GM19467 (cell line): Measurements from ENCODE around the gene INPP4B.

Source experiments
- ATAC-seq: cut with Tn5 transposase; IDR thresholded peaks from one replicate; pipeline ENCODE4 v1.9.1; 2021; ENCODE audit warnings: mild to moderate bottlenecking, moderate library complexity; ENCODE audit not compliant: unreplicated experiment

Gene INPP4B

DNA sequence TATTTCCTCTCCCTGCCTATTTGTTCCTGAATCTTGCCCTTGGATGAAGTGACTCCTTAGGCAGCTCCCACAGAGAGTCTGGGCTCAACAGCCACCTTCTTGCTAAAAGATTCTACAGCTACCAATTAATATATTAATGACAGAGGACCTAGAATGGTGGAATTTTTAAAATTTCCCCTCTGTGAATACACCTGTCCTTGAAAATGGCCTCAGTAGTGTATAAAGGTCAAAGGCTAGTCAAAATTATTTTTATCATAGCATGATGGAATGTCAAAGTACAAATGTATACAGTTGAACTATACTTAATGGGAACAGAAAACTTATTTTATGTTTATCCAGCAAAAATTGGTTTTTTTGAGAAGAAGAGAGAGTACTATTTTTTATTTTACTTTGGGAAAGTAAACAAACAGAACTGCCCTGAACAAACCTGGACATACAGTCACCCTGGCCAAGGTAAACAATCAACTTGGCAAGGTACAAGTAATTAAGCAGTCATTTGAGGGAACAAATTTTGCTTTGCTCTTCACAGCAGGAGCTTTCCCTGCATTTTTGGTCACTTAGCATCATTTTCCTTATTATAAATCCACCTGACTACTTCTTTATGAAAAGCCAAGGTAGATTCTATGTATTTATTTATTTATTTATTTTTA is 250.8 kb downstream of the INPP4B start:
- no peak for ATAC-seq

DNA sequence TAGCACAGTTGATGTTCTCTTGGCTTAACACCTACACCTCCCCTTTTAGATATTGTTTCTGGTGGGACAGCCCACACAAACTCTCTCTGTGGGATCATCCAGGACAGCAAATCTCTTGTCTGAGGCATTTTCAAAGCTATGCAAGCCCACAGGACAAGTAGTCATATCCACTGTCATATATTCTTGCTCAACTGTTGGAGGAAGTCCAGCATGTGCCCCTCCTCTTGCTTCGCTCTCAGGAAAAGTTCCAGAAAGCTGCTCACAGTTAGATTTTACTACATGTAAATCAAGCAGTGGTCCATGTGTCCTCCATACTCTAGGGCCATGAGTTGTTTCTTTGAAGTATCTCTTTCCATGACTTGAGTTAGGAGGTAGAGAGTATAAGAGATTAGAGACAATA is 260.7 kb downstream of the INPP4B start:
- no peak for ATAC-seq

DNA sequence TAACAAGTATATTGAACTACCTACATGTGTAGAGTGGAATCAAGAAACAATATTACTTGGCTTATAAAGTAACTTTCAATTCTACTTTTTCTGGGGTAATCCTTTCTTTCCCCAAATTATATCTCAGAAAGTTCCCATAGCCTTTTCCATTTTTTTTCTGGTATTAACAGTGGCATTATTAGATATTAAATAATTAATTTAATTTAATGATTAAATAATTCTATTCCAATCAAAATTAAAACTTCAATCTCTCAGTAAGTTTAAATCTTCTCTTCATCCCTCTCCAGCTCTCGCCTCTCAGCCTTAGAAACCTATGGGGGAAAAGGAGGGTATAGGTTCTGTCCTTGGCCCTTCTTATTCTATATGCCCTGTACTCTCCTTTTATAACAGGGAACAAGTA is 262.4 kb downstream of the INPP4B start:
- ATAC-seq: no peak

DNA sequence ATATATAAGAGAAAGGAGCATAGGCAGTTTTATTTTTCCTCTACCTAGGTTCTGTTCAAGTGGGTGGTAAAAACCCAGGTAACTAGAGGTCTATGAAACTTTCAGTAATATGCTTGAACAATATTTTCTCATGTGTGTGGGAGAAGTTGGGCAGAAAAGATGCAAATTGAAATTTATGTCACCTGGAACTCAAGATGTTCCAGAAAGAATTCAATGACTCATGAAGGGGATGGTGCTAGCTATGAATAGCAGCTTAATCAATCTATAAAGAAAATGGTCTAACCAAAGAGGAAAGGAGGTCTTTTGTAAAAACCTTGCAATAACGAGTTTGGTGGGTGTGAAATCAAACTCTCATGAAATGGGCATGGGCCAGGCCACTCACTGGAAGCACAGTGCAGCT is 263.8 kb downstream of the INPP4B start:
- no peak for ATAC-seq

DNA sequence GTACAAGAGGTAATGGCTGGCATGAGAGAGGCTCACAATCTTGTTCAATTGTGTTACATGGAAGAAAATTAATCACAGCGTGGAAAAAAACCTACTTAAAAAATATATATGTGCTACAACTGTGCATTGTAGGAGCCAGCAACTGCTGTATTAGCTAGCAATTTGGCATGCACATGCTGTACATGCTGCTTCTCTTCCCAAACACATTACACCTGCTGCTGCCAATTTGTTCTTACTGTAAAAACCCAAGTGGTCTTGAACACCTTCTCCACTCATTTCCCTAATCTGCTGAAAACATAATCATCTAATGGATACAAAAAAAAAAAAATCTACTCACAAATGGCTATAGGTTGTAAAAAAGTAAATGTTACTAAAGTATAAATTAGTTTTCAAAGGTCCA is 264.2 kb downstream of the INPP4B start:
- ATAC-seq: no peak

DNA sequence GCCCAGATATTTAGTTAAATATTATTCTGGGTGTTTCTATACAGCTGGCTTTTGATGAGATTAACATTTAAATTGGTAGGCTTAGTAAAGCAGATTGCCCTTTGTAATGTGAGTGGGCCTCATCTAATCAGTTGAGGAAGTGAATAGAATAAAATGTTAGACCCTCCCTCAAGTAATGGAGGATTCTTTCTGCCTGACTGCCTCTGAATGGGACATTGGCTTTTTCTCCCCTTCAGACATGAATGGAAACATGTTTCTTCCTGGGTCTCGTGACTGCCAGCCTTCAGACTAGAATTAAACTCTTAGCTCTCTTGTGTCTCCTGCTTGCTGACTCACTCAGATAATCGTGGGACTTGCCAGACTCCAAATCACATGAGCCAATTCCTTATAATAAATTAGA is 266.7 kb downstream of the INPP4B start:
- no peak for ATAC-seq

DNA sequence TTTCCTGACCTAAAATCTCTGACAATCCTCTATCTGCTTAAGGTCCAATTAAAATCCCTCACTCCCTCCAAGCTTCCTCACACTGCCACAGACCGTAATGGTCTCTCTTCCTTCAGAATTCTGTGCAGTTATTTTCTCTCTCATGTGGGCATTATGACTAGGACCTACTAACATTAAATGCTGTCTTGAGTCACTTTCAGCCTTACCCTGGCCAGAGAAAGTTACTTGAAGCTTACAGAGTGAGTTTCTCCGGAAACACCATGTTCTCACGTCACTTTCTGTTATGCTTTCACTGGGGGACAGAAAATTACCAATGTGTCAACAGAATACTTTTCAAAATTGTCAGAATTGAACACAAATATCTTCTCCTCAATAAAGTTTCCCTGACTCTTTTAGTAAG is 271.8 kb downstream of the INPP4B start:
- ATAC-seq: no peak

DNA sequence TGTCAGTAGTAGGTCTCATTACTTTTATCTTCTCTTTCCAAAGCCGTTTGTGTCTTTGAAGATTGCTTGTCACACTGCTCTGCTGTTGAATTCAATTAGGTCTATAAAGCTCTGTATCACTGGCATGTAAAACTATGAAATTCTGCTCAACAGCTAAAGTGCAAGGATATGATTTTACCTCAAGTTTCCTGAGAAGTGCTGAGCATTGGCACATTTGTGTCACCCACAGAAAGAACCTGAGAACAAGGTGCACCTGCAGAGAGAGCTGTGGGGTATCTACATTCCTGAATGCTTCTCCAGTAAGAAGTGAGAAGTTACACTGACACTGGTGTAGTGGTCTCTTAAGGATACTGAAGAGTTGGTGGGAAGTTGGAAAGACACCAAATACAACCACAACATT is 274.0 kb downstream of the INPP4B start:
- ATAC-seq: no peak

DNA sequence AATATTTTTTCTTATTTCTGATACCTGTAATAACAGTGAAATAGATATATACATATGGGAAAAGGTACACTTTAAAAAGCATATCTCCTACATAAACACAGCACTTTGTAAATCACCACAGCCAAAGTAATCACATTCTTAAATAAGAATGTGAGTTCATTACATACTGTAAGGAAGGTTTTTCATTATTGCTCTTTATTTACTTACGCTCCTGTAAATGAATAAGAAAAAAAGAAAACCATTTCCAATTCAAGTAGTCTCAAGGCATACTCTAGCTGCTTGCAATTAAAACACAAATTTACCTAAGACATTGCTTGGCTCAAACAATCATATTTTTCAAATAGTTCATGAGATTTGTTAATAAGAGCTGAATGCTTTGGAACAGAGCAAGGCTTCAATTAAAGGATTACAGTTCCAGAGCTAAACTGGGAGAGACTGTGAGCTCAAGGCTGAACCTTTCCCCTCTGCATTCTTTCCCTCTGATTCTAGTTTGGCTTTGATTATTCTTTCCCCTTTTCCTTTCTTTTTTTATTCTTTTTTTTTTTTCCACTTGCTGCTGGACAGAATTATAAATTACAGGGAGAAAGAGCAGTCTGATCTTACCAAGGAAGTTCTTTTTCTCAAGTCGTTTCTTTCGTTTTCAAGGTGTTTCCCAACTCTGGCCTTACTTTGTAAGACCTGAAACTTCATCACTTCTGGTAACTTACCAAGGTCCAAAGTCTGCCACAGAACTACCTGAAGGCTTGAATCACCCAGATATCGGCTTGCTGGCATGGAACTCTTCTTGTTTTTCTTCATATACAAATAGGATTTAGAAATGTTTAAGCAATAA is 278.3 kb downstream of the INPP4B start:
- ATAC-seq: peak; percentile 57

DNA sequence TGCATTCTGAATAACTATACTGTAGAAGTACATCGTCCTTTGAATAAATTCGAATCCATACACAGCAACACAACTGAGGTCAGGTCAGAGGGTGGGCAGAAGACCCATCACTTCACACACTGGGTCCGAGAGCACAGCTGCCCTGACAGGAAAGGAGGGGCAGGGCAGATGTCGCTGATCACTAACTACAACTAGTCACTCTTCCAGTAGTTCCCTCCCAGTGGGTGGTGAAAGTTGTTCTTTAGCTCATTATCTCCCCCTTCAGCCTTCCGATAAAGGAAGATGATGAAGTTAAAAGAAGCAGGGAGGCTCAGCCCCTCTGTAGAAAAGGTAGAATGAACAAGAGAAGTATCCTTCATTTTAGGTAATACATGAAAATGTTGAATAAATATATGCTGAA is 278.9 kb downstream of the INPP4B start:
- no peak for ATAC-seq

DNA sequence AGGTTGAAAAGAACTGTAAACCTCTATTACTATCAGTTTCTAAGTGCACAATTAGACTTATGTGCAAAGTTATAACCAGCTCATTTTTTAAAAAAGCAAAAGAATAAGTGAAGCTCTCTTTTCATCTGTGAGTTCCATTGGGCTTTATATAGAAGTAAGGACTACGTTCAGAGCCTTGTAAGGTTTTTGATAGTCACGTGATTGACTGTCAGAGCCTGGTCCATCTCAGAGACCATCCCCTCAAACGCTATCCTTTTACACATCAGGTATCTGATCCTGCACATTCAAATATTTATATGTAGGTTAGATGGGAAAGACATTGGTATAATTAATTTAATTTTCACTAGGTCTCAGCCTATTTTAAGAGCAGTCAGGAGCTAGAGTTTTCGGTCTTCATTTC is 279.3 kb downstream of the INPP4B start:
- ATAC-seq: no peak

DNA sequence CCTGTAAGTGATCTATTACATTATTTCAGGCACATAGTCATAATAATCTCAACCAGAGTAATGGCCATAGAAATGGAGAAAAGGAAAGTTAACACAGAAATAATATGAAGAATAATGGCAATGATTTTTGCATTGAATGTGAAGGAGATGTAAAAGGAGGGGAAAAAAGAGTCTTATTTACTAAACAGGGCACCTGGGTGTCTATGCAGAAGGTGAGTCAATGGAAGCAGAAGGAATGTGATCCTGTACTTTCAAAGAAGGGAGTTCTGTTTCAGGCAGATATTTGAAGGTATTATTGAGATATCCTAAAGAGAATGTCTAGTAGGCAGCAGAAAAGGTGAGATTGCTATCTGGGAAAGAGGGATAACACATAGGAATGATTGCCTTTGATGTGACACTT is 279.9 kb downstream of the INPP4B start:
- ATAC-seq: no peak

DNA sequence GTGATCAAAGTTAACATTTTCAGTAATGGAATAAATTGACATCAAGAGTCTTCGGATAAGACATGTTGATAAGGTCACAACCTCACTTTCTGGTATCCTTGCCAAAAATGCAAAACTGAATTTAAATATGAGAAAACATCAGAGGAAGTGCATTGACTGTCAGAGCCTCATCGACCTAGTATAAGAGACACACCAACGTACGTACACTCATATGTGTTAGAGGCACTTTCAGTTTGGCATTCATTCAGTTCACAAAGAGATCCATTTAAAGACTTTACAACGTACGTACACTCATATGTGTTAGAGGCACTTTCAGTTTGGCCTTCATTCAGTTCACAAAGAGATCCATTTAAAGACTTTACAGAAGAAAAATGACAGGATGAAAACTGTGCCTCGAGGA is 280.3 kb downstream of the INPP4B start:
- no peak for ATAC-seq

DNA sequence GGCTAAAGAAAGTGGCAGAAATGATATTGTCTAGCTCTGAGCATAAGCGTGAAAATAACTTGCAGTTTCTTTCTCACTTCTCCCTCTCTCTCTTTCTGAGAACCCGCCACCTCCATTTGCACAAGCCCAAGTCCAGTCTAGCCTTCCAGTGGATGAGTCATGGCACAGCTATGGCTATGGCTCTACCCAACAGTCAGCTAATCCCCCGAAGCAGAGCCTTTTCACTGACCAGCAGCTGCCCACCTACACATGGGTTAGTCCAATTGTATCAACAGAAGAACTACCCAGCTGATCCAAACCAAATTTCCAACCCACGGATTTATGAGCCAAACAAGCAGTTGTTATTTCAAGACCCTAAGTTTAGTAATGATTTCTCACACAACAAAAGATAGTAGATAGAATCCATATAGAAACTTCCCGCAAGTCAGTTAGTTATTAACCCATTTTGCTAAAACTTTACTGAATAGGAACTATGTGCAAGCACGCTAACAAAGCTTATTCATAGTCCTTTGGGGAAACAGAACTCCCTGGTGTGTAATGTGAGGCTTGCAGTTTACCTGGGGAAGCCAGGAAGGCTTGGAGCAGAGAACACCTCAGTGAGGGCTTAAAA is 282.3 kb downstream of the INPP4B start:
- ATAC-seq: no peak

DNA sequence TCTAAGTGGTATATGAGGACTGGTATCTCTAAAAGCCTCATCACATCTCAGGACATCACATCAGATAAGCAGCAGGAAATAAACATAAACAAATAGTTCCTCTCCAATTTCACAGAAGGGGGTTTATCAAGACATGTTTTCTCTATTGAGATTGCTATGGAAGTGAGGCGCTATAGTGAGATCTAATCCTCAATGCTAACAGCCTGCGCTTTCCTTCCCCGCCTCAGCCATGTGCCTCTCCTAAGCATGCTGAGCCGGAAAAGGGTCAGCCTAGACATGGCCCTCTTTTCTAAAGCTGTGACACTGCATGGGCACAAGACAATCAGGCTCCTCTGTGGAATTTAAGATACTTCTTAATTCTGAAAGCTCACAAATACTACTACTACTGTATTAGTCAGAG is 286.1 kb downstream of the INPP4B start:
- no peak for ATAC-seq

DNA sequence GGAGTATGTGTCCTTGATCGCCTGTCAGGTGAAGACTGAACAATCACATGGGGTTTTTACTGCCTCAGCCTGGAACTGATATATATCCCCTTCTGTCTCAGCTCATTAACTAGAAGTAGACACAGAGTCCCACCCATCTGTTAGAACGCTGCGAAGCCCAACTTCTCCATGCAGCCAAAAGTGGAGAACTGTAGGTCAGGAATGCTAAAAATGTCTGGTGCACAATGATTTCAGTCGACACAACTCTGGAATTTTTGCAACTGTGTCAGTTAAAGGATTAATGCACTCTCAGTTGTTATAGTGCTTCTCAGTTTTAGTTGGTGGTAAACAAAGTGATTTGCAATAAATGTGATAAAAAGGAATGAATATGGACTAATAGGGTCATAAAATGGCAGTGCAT is 287.2 kb downstream of the INPP4B start:
- no peak for ATAC-seq

DNA sequence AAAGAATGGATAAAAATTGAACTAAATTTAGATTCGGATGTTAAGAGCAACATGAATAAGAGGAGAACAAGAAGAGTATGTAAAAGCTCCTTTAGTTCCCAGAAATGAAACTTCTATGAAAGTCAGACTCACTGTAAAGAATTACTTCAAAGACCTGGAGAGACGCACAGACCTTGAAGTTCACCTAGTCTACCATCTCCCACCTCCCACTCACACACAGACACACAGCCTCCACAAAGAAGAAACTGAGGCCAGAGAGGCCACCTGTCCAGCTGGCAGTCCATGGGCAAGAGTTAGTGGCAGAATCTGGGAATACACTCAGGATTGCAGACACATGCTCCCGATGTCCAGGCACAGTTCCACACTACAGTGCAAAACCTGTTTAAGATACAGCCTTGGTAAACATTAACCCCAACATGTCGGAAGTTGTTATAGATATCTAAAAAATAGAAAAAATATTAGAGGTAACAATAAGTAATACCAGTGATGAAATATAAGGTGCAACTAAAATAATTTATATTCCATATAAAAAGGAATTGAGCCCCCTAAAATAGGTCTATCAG is 288.8 kb downstream of the INPP4B start:
- ATAC-seq: no peak

DNA sequence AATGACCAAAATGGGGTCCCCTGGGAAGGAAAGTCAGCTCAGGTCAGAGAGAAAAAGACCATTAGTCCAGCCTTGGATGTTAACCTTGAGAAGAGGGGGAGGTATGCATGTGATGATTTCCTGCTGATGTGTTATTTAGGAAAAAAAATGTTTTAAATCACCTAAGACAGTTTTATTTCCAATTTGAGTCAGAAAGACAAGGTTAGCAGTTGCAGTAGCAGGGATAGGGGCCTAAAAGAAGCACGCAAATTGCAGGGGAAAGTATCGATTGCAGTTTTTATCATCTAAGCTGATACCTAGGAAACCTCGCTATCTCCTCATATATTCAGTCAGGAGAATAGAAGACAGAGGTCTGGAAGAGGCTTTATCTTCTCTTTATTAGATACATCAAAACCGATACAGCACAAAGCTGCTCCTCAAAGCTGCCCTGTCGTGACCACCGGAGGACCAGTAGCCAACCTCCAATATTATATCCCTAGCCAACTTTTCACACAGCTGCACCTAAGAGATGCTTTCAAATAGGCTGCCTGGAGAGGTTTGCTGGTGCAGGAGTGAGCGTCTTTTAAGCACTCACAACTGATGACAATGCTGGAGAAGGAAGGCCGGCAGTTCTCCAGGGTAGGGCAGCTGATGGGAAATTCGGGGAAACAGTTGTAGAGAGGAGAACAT is 289.4 kb downstream of the INPP4B start:
- no peak for ATAC-seq

DNA sequence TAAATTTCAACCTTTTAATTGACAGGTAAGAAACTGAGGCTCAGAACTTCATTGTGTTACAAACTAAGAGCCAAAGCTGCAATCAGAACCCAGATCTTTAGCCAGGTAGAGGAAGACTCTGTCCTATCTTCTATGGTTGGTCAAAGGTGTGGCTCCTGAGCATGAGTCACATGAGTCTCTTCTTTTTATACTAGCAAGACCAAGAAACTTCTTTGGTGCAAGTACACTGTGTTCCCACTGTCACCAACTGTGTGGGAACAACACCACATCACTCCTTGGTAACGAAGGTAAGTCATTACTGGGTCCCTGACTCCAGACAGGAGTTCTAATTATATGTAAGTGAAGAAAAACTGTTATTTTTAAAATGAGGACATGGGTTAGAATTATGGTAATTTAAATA is 290.1 kb downstream of the INPP4B start:
- ATAC-seq: no peak

DNA sequence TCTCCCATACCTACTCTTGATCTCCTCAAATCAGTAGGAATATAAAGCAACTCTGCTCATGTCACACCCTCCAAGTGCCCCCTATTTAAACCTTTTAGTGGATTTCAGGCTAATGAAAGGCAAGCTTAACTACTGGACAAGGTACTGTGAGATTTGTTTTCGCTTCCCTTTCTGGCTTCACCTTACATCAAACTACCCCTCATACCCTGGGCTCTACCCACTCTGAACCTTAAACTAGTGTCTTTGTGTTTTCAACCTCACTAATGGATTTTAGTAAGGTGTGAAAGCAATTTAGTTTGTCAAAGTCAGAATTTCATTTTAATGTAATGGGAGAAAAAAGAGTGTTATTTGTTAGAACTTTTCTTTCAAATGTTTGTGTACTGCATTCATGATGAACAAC is 291.7 kb downstream of the INPP4B start:
- no peak for ATAC-seq

DNA sequence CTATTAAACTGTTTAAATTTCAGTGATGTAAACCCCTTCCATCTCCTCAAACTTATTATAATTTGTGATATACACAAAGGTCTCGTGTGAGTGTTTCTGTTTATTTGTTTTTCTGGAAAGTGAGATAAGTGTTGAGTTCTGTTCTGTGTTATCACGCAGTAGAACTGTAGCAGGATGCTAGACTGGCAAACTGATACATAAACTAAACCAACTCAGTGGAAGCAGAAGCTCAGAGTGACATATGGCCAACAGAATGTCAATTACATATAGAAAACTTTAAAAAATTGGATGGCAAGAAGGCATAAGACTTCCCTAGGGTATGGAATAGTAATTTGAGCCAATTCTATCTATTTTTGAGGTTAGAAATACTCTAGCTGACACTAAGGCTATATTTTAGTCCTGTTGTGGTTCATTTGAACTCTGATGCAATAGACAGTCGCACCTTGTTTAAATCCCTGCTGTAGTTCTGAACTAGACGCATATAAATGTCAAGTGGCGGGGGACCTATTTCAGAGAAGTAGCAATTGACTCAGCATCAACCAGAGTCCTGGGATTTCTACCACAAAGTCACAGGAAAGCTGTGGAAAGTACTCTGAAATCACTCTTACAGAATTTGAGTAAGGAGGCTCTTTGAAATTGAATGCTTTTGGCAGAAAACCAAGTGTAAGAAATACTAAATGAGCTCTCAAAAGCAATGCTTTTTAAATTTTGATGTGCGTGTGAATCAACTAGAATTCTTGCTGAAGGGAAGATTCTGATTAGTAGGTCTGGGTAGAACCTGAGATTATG is 294.4 kb downstream of the INPP4B start:
- no peak for ATAC-seq
